Pulmonary artery endothelial cell (primary cell): ENCODE results near the gene BICC1. TPM values are rescaled to one million over a fixed set of nuclear protein-coding genes. Genes with fewer than 3 reads are reported as not detected.
"Not testable (repeated sequence)": the region's sequence is repeated elsewhere in the genome, so short reads cannot be mapped to it uniquely, and the experiment has no call there.

Source experiments
- DNase-seq: peaks from one replicate; pipeline ENCODE4 v3.0.0-alpha.2; 2011; ENCODE audit warnings: low read depth, low spot score
- total RNA-seq: library from RNA; depleted of rRNA; stranded (reverse); fragments of >200 nt; gene quantifications from 2 replicates; pipeline ENCODE4 v1.2.3, GENCODE V29; 2014

Gene BICC1
- total RNA-seq, 1 donor from 2014 or later, result 1.7 TPM

DNA sequence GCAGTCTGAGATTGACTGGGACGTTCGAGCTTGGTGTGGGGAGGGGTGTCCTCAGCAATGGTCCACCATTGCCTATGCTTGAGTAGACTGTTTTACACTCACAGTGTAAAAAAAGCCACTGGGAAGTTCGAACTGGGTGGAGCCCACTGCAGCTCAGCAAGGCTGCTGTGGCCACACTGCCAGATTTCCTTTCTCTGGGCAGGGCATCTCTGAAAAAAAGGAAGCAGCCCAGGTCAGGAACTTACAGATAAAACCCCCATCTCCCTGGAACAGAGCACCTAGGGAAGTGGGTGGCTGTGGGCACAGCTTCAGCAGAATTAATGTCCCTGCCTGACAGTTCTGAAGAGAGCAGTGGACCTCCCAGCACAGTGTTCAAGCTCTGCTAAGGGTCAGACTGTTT lies 80.3 kb downstream of the BICC1 start:
- DNase-seq, result no peak

DNA sequence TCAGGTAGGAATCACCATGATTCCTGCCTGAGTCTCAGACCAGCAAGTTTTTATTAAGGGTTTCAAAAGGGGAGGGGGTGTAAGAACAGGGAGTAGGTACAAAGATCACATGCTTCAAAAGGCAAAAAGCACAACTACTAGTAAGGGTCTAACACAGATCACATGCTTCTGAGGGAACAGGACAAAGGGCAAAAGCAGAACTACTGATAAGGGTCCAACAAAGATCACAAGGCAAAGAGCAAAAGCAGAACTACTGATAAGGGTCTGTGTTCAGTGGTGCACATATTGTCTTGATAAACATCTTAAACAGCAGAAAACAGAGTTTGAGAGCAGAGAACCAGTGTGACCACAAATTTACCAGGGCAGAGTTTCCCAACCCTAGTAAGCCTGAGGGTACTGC lies 84.5 kb downstream of the BICC1 start:
- not testable (repeated sequence) for DNase-seq

DNA sequence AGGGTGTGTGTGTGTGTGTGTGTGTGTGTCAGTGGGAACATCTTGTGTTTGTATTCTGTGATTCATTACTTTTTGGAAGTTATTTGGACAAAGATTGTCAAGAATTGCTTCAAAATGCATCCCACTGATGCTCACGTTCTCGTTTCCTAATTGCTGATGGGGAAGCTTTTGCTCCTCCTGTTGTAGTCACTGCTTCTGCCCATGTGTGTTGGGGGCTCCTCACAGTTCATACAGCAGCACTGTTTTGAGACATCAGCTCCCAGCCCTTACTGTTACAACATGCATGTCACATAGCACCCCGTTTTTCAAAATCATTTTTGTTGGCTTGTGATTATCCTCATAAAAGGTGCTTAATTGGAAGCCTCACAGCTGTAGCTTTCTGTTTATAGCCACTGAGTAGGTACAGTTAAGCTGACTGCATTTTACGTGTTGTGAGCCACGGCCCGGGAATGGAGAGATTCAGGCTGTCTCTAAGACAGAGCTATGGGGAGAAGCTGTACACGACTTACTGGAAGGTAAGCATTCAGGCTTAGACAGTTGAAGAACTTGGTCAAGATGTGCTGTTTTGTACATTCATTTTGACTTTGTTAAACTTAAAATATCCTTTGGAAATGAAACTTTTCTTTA lies 87.4 kb downstream of the BICC1 start:
- DNase-seq, result no peak

DNA sequence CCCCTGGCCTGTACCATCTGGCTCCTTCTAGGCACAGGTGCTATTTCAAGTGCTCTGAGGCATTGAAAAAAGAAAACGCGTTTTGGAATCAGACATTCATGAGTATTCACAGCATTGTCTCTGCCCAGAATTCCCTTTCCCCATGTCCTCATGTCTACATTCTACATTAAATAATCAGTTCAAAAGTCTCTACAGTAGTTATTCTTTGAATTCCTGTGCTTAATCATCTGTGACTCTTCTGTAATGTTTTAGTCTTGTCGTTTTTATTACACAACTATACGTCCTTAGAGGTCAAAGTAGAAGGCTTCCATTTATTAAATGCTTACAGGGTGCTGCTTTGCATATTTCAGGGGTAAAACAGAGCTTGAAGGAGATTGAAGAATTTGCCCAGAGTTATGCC lies 95.7 kb downstream of the BICC1 start:
- DNase-seq, result no peak

DNA sequence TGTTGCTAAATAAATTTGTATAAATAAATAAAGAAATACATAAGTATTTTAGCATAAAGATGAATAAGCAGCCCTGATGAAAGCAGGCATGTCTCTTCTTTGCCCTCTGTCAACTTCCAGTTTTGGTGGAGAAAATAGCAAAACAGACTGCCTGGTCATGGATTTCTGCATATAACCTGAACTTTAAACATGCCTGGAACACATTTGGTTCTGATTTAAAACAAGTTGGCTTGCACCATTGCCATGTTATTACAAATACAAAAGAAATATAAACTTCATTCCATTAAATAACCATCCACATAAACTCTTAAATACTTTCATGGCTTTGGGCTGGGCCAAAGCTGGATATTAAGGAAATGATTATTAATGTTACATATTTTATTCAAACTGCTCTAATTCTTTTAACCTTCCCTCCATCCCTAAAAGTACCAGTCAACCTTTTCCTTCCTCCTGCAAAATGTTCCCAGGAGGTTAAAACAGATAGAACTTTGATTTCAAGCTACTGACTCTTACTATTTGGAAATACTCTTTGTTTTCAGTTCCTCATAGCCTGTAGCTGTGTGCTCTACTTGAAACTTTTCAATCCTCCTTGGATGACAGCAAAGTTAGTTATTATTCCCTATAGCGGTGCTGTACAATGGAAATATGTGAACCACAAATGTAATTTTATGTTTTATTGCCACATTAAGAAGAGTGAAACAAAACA lies 96.3 kb downstream of the BICC1 start:
- no peak for DNase-seq

DNA sequence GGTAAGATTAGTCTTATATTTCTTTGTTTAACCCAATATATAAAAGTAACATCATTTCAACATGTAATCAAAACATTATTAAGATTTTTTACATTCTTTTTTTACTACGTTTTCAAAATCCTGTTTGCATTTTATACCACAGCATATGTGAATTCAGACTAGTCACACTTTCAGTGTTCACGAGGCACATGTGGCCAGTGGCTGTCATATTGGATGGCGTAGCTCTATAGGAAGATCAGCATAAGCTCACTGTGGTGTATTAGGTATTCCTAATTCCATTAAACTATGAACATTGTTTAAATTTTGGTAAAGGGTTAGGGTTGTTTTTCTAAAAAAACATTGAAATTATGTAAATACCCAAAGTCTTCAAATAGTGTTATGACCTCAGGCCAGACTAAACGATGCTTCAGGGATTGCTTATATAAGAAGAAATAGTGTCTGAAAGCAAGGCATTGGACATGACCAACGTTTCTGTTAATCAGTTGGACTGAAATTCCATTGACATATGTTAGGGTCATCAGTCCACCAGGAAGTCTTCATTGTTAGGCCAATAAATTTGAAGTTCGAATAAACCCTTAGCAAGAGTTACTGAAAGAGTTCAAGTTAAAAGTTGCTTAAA lies 97.0 kb downstream of the BICC1 start:
- no peak for DNase-seq

DNA sequence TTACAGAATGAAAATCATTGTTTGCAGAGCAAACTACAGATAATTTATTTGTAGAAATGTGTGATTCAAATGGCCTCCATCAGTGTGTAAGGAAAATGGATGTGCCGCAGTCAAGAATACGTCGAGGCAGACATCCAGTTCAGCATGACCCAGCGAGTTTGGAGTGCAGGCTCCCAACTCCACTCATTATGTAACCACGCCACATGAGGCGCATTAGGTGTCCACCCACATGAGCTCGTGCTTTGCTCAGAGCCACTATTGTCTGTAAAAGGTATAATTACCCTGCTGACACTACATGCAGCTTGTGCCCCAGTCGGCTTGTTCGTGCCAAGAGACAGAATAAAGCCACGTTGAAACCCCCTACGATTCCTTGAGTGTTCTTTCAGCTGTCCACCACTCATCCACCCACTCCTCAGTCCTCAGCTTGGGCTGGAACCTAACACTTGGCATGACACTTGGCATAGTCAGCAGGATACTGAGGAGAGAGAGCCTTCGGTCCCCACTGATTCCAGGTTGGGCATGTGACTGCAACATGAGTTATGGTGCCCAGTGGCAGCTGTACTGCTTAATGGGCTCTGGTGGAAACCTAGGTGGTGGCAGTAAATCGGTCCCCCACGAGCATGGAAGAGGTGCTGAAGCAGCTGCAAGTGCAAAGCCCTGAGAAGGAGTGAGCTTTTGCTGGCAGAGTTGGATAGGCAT lies 102.7 kb downstream of the BICC1 start:
- no peak for DNase-seq

DNA sequence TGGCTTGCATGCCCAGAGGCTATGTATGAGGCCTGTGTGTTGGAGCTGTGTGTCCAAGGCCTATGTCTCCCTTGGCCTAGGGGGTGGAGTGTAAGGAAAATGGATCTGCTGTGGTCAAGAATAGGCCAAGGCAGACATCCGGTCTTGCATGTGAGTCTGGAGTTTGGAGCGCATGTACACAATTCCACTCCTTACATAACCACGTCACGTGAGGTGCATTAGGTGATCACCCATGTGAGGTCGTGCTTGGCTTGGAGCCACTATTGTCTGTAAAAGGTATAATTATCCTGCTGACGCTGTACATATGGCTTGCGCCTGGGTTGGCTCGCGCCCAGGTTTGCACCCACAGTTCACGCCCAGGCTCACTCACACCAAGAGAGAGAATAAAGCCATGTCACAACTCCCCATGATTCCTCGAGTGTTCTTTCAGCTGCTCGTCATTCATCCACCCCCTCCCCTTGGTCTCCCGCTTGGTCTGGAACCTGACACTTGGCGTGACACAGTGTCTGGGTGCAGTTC lies 105.5 kb downstream of the BICC1 start:
- no peak for DNase-seq

DNA sequence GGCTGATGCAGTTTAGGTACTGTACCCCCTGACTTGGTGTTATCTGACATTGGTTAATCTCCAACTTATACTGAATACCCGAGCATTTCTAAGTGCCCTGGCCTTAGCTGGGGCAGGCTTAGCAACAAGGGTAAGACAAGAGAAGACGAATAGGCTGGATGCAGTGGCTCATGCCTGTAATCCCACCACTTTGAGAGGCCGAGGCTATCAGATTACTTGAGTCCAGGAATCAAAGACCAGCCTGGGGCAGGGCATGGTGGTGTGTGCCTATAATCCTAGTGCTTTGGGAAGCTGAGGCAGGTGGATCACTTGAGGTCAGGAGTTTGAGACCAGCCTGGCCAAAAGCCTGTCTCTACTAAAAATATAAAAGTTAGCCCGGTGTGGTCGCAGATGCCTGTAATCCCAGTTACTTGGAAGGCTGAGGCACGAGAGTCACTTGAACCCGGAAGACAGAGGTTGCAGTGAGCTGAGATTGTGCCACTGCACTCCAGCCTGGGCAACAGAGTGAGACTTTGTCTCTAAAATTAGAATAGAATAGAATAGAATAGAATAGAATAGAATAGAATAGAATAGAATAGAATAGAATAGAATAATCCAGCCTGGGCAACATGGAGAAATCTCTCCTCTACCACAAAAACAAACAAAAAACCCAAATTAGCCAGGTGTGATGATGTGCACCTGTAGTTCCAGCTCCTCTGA lies 108.9 kb downstream of the BICC1 start:
- DNase-seq, result no peak

DNA sequence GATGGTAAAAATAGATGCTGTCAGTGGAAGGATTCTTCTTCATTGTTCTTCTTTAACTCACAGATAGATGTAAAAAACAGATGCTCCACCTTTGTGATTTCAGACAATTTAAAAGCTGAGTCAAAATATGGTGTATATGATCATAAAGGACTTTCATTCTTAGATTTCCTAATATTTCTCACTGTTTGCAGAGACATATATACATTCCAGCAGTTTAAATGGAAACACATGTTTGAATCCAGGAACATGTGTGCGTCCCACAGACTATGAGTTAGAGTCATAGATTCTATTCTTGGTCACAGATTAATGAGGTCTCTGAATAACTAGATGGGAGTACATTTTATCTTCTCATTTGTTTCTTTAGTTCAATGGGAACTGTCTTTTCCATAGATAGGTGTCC lies 109.6 kb downstream of the BICC1 start:
- no peak for DNase-seq

DNA sequence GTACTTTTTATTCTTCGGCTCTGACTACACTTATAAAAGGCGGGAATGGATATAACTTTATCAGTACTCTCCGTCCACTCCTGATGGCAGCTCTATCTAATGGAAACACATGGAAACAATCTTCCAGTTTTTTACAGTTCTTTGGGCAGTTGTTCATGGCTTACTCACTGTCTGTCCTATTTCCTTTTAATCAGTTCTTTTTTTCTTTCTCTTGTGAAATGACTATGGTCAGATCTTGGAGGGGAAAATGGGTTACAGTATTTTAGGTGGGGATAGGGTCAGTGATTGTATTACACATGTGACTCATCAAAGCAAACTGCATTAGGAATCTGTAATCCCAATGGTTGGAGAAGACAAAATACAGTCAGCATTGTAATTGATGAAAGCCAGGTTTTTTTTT lies 112.4 kb downstream of the BICC1 start:
- no peak for DNase-seq

DNA sequence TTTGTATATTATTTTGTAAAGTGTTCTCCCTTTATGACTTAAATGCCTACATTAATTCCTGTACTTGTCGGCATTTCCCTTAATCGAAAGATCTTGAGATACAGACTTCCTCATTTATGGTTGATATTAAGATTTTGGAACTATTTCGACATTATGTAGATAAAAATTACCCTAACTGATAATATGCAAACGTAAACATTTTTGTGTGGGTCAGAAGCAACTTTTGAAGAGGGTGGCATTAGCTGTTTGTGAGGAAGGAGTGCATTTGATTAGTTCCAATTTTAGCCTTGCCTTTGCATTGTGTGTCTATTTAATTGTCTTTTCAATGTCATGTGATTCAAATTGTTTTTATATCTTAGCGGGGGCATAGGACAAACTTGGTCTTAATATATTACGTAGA lies 114.7 kb downstream of the BICC1 start:
- DNase-seq, result no peak

DNA sequence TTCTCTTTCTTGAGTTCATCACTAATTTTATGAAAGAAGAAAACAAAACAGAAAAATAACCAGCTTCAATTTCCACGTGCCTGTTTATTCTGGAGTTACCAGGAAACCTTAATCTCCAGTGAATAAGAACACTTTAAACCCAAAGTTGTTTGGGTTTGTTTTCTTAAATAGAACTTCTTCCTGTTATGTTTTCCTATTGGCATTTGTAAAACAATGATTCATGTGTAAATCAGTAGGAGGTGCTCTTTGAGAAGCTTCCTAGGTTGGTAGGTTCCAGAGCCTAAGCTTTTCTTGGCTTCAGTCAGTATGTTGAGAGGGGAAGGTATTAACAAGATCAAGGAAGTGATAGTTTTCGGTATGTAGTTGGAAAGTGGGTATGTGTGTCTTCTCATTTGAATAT lies 119.0 kb downstream of the BICC1 start:
- DNase-seq, result no peak

DNA sequence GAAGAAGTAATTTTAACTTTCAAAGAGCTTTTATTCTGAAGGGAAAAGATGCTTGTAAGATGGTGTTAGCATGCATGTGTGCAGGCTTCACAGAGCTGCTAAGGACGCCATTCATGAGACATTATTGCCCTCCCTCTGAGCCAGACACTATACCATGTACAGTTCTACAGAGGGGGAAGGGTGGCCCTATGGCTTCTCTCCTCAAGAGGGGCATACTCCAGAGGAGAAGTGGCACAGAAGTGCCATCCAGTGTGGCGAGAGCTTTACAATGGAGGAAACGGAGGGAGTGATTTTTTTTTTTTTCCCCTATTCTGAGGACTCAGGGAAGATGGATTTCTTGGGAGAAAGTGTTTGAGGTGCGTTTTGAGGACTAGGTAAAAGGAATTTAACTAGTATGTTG lies 119.5 kb downstream of the BICC1 start:
- DNase-seq, result no peak

DNA sequence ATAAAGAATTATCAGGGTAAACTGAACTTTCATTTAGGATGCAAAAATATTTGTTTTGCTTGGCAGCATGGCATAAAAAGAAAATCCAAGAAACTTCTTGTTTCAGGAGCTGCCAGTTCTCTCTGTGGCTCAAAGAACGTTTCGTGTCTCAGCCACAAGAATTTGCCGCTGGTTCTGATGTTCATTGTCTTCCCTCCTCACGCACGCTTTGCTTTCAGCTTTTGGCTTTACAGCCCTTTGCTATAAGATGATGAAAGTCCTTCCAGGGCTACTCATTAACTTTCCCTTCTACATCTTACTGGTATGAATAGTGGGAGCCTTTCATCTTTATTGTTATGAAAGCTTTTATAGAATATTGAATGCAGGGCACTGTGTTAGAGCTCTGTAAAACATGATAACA lies 124.7 kb downstream of the BICC1 start:
- no peak for DNase-seq

DNA sequence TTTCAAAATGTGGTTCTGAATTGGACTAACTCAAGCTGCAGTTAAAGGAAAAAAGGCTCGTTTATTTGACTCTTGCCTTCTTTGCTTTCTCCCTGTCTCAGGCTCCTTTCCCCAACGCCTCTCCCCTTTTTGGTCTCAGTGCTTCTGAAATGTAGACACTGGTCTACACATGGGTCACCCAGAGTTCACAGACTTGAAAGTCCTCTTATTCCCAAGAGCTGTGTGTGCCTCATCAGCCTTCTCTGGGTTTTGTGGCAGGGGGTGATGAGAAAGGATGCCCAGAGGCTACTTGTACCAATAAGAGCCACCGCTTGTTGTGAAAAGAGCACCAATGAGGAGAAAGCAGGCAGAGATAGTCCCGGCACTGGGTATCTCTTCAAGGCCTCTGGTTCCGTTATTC lies 125.7 kb downstream of the BICC1 start:
- DNase-seq, result no peak

DNA sequence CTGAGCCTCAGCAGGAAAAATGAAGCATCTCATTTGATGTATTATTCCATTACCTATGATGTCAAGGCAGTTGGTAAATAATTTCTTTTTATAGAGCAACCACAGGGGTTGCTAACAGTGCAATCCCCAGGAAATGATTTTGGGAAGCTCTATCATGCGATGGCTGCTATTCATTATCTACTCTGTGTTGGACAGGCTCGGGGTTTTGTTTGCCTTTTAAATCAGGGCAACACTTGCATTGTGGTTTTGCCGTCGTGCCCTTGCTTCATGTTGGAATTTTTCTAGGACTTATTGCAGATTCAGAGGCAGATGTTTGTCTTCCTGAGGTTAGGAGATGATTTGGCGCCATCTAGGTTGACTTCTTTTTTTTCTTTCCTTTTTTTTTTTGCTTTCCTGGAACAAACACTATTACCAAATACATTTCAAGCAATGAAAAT lies 128.4 kb downstream of the BICC1 start:
- DNase-seq, result peak; percentile 30

DNA sequence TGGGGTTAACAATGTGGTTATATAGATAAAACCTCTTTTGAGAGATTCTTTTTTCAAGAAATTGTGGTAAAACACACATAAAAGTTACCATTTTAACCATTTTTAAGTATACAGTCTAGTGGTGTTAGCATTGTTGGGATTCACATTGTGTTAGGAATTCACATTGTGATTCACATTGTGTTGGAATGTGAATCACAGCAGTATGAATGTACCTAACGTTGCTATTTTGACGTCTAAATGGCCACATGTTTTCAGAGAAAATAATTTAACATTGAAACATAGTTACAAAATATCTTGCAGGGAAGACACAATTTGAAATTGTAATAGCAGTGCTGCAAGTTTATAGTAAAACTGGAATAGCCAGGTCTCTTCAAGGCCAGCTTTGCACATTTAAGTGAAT lies 129.0 kb downstream of the BICC1 start:
- DNase-seq, result no peak

DNA sequence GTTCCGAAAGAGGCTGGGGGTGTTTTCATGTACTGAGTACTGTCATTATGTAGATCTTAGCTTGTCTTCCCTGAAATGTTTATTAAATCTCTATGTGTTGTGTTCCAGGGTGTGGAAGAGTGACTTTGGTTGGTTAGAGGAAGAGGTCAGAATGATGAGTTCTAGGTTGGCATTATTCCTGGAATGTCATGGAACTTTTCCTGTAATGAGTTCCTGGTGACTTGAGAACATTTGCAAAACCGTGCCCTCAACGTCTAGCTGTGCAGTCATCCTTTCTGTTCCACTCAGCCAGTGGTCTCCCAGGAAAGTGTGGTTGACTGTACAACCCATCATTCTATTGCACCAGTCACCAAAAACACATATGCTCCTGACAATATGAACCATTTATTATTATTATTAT lies 129.6 kb downstream of the BICC1 start:
- no peak for DNase-seq

DNA sequence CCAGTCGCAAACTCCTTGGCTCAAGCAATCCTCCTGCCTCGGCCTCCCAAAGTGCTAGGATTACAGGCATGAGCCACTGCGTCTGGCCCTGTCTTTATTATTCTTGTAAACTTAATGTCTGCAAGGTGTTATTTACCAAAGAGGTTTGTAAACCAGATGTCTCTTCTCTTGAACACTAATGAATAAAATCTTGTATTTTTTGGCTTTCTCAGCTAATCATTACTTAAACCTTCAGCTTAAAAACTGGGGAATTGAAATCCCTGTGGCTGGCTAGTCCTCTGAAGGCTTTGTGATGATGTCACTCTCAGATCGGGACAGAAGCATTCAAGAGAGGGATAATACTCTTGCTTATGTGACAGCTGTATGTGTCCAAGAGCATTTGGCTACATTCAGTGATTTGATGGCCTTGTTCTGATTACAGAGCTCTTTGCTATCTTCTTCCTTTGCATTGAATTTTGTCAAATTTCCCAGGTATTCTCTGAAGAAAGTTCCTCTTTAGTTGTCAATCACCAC lies 130.3 kb downstream of the BICC1 start:
- DNase-seq, result no peak

DNA sequence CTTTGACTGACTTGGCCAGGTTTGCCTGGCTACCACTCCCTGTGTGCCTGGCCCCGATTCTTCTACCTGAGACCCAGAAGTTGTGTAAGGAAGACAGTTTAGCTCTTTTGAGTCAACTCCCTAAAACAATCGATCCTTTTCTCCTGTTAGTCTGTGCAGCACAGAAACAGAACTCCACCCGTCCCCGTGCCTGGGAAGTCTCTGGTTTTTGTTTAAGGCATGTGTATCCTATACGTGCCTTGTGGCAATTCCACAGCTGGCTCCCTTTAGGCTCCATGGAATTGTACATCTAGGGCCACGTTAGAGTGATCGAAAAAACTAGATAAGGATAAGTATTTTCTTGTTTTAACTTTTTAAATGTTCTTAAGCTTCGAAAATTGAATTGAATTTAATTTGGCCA lies 131.6 kb downstream of the BICC1 start:
- no peak for DNase-seq
